H4 (cell line): ENCODE results near the gene CKMT2. TPM values are rescaled to one million over a fixed set of nuclear protein-coding genes. Genes with fewer than 3 reads are reported as not detected.
"Not testable (repeated sequence)": the region's sequence is repeated elsewhere in the genome, so short reads cannot be mapped to it uniquely, and the experiment has no call there.

ENCODE experiments used
- DNase-seq: peaks from one replicate; pipeline ENCODE4 v3.0.0-alpha.2; 2015; ENCODE audit warnings: low spot score
- total RNA-seq: library from RNA; depleted of rRNA; stranded (reverse); fragments of >200 nt; shearing (Covaris generic); gene quantifications from 2 replicates; pipeline ENCODE4 v1.2.3, GENCODE V29; 2014

CKMT2 gene
- total RNA-seq, 1 experiment from 2014 or later: 0.48 TPM

DNA sequence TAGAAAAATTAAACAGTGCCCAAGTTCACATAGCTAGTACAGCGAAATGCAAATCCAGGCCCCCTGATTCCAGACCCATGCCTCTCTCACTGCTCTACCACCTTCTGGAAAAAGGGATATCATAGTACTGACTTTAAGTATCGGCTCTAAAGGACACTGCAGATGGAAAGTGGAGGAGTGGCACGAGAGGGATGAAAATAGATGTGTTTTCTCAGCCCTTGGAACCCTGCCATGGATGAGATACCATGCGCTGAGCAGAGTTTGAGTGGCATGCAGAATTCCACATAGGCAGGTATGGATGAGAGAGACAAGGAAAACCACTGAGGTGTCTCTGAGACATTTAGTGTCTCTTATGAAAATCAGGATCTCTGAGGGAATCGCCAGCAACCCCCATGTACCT, 18.8 kb downstream of the CKMT2 start:
- no peak for DNase-seq

DNA sequence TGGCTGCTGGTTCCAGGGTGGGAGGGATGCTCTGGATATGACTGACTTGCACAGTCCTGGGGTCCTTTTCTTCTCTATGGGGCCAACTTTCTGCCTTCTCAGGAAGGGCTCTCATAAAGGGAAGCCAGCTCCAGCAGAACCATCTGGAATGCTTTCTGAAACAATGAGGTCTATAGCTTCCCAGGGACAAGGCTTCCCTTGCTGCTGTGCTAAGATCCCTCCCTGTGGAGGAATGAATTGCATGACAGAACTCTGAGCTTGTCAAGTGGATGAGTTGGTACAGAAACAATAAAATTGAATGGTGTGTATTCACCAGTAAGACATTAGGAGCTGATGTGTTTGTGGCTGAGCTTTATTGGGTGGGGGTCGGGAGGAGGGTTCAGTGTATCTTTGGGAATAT, 19.8 kb downstream of the CKMT2 start:
- no peak for DNase-seq

DNA sequence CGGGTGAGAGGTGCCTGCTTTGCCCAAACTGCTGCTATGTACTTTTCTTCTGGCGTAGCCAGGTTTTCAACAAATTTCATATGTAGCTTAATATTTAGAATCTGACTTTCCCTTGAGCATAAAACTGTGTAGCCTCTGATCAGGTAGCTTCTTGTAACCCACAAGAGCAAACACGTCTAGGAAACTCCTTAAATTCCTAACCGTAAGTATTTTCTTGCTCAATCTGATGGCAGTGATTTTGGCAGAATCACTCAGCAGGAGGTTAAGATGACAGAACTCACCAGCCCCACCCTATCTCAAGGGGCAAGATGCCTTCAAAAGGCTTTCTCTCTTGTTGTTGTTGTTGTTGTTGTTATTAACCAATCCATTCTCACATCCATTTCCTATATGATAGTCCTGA, 20.8 kb downstream of the CKMT2 start:
- DNase-seq: no peak

DNA sequence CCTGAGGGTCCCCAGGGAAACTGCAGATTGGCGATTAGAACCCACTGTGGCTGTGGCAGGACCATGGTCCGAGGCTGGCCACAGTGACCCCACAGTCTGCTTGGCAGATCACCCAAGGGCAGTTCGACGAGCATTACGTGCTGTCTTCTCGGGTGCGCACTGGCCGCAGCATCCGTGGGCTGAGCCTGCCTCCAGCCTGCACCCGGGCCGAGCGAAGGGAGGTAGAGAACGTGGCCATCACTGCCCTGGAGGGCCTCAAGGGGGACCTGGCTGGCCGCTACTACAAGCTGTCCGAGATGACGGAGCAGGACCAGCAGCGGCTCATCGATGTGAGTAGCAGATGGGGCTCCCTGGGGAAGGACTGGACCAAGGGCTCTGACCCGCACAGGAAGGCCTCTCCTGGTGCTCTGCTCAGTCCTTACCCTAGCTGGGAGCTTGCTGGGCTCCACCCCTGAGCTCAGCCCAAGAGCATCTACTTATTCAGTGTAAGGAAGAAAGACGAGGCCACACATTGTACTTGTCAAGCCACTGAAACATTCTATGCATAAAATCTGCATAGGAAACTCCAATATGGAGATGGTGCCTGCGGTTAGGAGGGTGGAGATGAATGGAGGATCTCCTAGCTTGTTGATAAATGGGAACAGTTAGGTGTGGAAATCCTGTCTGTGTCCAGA, 21.9 kb downstream of the CKMT2 start:
- DNase-seq: no peak

DNA sequence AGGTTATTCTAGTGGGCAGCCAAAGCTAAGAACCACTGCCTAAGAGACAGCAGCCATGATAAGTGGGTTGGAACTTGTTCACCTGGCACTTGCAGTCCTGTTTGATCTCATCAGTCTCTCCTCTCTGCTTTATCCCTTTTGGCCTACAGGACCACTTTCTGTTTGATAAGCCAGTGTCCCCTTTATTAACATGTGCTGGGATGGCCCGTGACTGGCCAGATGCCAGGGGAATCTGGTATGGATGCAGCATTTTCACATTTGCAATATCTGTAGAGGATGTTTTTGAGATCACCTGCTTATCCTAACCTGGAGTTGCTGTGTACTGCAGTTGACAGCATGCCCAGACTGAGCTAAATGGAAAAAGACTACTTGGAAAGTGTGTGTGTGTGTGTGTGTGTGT, 23.6 kb downstream of the CKMT2 start:
- no peak for DNase-seq

DNA sequence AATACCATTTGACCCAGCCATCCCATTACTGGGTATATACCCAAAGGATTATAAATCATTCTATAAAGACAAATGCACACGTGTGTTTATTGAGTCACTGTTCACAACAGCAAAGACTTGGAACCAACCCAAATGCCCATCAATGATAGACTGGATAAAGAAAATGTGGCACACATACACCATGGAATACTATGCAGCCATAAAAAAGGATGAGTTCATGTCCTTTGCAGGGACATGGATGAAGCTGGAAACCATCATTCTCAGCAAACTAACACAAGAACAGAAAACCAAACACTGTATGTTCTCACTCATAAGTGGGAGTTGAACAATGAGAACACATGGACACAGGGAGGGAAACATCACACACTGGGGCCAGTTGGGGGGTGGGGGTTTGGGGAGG, 29.7 kb downstream of the CKMT2 start:
- DNase-seq: not testable (repeated sequence)

DNA sequence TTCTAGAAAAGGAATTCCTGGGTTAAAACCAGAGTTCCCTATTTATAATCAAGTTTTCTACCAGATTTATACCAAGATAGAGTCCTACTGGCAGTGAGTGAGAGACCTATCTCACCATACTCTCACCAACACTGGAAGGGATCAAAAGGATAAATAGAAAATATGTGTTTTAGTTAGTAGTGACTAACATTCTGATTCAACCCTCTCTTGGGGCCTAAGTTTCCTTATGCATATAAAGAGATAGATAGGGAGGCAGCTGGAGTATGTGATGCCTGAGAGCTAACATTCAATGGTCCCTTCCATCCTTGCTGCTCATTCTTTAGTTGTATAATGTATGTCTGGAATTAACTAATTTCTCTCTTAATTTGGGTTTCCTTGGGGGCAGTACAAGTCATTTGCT, 32.0 kb downstream of the CKMT2 start:
- DNase-seq: no peak

DNA sequence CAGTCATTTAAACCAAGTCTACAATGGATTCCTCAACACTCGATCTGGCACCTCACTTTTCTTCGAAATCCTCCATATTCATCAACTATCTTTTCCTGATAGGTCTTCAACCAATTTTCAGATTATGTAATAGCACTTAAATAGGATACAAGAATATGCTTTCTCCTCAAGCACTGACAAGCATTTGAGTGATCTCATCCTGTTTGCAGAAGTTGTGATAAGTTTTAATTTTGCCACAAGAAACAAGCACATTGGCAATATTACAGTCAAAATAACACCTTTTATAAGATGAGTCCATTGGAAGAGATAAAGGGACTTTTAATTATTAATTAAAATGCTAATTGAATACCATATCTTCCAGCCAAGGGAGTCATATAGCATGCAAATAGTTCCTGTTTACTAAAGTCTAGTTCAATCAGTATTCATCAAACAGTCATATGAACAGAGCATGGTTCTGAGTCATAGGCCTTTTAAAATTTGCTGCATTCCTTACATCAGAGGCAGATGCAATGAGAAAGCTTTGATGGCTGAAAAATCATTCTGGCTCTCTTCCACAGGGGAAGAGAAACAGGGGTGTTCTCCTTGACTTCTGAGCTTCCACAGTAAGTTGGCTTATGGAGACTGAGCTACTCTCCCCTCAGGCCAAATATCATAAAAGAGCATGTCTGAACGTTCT, 35.5 kb downstream of the CKMT2 start:
- peak; percentile 39 for DNase-seq

DNA sequence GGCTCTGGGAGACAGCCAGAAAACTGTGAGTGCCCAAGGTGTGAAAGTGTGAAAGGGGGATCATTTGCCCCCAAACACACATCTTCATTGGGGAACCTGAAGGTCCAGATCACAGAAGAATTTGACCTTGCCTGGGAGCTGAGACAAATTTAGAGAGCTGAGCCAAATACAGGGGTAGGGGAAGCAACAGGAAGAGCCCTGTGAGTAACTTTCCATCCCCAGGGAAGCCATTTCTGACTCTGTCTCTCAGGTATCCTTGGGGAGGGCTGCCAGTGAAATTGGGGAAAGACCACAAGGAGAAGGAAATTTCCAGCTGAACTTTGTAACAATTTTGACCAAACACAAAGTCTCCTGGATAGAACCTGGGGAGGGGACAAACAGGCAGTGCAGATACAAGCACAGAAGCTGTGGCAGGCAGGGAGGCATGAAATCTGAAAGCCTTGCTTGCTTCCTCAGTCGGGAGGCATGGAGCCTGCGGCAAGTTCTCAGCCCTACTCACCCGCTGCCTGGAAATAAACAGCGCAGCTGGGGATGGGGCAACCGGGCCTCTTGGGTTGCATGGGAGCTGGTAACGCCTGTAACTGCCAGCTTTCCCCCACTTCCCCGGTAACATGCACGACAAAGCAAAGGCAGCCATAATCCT, 36.8 kb downstream of the CKMT2 start:
- DNase-seq: no peak

DNA sequence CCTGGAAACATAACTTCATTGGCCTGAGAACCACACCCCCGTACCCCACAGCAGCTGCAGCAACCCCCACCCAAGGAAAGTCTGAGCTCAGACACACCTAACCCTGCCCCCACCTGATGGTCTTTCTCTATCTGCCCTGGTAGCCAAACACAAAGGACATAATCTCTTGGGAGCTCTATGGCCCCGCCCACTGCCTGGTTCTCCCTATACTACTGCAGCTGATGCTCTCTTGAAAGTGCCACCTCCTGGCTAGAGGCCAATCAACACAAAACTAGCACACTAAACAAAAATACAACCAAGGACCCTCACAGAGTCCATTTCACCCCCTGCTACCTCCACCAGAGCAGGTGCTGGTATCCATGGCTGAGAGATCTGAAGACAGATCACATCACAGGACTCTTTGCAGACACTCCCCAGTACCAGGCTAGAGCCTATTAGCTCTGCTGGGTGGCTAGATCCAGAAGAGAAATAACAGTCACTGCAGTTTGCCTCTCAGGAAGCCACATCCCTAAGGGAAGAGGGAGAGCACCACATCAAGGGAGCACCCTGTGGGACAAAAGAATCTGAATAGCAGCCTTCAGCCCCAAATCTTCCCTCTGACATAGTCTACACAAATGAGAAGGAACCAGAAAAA, 37.4 kb downstream of the CKMT2 start:
- not testable (repeated sequence) for DNase-seq

DNA sequence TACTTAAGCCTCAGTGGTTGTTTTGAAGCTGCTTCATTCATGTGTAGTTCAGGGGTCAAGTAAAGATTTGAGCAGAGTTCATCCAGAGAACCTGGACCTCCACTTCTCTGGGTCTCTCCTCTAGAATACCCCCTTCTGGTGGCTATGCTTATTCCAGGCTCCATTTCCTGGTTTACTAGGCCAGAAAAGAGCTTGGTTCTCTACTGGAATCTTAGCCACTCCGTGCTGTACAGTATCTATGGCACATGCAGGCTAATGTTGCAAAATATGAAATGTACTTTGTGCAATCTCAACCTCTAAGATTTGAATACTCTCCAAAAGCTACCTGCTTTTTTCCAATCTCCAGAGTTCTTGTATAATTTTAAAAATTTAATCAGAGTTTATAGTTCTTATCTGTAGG, 50.9 kb downstream of the CKMT2 start:
- no peak for DNase-seq

DNA sequence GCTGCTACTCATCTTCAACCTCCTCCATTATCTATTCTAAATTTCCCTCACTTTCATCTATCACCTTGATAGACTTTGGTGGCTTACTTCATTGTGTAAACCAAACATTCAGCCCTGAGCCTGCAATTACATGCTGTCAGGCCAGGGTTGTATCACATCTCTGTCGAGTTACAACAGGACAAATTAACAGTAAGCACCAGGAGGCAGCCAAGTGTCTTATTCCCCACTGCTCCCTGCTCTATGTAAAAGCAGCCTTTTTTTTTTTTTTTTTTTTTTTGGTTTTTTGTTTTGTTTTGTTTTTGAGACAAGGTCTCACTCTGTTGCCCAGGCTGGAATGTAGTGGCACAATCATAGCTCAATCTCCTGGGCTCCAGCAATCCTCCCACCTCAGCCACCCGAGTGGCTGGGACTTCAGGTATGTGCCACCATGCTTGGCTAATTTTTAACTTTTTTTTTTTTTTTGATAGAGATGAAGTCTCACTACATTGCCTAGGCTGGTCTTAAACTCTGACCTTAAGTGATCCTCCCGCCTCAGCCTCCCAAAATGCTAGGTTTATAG, 53.0 kb downstream of the CKMT2 start:
- DNase-seq: no peak

DNA sequence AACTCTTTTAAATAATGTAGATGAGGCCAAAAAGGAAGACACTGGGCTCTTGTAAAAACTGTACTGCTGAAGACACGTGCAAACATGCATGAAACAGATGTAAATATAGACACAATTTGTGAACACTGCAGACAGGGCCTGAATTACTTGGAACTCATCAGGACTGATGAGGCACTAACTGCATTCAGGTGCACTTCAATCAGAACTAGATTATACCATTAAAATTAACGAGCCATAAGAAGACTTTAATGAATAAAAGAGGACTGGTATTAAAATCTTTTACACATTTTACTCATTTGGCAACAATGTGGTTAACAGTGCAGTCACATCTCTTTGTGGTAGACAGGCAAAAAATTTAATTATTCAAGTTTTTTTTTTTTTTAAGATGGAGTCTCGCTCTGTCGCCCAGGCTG, 54.9 kb downstream of the CKMT2 start:
- no peak for DNase-seq

DNA sequence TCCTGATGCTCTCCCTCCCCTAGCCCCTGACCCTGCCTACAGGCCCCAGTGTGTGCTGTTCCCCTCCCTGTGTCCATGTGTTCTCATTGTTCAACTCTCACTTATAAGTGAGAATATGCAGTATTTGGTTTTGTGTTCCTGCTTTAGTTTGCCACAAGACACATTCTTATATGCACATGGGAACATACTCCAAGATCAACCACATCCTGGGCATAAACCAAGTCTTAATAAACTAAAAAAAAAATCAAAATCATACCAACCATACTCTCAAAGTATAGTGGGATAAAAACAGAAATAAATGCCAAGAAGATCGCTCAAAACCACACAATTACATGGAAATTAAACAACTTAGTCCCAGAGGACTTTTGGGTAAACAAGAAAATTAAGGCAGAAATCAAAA, 57.0 kb downstream of the CKMT2 start:
- no peak for DNase-seq

DNA sequence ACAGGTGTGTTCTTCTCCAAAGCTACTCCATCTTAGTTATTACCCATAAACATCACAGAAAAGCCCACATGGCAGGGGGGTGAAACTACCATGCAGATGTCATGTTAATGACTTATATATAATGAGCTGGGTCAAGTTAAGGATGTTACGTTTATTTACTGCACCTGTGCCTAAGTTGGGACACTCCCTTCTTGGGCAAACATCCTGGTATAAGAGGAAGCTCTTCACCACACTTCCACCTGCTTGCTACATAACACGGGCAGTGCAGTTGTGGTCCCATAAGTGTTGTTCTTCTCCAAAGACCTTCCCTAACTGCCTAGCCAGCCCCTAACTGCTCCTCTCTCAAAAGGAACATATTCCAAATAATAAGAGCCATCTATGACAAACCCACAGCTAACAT, 59.0 kb downstream of the CKMT2 start:
- no peak for DNase-seq

DNA sequence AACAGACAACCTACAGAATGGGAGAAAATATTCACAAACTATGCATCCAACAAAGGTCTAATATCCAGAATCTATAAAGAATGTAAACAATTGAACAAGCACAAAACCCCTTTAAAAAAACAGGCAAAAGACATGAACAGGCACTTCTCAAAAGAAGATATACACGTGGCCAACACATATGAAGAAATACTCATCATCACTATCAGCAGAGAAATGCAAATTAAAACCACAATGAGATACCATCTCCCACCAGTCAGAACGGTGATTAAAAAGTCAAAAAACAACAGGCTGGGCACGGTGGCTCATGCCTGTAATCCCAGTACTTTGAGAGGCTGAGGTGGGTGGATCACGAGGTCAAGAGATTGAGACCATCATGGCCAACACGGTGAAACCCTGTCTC, 60.9 kb downstream of the CKMT2 start:
- not testable (repeated sequence) for DNase-seq

DNA sequence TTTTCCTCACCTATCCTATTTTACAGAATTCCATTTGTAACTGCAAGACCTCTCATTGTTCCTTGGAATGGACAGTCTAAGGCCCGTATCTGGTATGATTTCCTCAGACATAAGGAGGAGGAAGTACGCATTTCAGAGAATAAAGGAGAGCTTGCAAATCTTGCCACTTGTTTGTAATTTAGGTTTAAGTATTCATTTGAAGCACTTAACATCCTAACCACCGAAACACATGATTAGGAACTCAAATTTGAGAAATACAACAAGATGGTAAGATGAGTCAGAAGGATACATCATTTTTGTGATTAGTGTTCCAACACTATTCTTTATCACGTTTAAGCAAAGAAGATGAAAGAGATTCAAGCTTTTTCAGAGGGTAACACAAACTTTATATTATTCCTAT, 64.4 kb downstream of the CKMT2 start:
- DNase-seq: no peak

DNA sequence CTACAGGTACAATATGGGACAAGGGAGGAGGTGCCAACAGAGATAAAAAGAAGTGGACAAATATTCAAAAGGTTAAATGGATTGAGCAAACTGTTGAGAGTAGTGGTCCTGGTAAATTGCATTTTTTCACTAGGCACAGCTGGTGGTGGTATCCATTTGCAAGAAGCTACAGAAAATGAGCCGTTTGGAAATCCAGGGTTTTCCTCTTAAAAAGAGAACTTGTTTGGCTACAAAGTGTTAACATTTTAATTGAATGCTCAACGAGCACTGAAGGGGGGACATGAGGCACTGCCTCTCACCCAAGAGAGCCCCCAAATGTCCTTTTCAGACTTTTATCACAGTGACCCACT, 67.8 kb downstream of the CKMT2 start:
- DNase-seq: no peak

DNA sequence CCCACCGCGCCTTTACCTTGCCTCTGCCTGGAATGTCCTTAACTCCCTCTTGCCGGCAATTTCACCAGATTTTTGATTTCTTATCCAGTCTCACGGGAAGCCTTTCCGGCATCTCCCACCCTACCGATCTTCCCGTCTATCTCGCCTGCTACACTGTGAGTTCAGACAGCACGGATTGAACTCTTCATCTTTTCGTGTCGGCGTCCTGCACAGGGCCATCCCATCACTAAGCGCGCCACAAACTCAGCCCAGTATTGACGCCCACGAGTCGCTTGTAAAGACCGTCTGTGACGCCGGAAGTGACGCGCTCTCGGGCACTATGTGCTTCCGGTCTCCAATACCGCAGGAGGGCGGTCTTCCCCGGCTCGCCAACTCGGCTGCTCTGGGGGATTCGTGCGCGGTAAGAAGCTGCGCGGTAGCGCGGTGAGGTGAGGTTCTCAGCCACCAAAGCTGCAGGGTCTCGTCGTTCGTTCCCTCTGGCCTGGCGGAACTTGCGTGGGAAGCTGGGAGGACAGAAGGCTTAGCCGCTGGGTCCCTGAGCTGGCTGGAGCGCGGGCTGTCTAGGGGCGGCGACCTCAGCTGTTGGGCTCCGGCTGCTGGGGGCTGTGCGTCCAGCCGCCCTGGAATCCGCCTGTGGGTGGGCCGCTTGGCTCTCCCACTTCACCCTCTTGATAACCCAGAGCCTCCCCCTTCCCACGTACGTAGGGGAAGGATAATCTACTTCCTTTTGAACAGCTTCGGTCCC, 68.3 kb downstream of the CKMT2 start, which contains the start of gene ZCCHC9:
ZCCHC9 (plus strand) TSS at position 317 of the 745 bp plus-strand sequence. CDS start 3,171 bp downstream, outside the sequence.
- peak; percentile 91 for DNase-seq

DNA sequence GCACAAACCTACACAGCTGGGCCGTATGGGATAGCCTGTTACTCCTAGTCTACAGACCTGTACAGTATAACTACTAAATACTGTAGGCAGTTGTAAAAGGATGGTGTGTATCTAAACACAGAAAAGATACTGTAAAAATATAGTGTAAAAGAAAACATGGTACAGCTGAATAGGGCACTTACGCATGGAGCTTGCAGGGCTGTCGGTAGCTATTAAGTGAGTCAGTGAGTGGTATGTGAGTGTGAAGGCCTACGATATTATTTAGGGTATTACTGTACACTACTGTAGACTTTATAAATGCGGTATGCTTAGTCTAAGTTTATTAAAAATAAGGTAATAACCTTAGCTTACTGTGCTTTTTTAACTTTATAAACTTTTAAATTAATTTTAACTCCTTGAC, 69.5 kb downstream of the CKMT2 start:
- no peak for DNase-seq

DNA sequence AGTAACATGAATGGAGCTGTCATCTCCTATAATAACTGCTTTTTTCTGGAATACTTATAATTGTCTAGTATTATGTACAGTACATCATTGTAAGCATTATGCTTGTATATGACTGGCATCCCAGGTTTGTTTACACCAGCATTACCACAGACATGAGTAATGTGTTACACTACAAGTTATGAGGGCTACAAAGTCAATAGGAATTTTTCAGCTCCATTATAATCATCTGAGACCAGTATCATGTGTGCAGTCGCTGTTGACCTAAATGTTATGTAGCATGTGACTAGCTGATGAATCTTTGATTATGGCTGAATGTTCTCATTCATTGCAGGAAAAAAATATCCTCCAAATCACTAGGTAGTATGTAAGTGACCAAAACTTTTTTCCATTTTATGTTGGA, 70.4 kb downstream of the CKMT2 start:
- peak; percentile 43 for DNase-seq

DNA sequence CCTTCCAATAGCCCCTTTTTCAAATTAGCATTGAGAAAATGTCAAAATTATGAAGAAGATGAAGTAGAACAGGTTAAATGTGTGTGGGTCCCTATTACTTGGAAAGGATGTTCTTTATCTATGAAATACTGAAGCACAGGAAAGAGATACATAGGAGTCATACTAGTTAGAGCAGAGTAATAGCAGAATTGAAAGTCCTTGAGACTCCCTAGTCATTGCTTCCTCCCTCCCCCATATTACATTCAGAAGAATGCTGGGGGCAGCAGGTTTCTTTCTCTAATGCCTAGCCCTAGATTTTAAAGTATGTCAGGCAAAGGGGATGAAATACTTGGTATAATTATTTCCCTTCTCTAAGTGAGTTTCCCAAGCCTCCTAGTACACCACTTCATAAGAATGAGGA, 72.7 kb downstream of the CKMT2 start:
- no peak for DNase-seq
